ENCODE measurements around the gene RSRC1. TPM values are rescaled to one million over a fixed set of nuclear protein-coding genes. Genes with fewer than 3 reads are reported as not detected.

RSRC1 gene
- total RNA-seq, 1 experiment from 2014 or later: 35.8 TPM

DNA sequence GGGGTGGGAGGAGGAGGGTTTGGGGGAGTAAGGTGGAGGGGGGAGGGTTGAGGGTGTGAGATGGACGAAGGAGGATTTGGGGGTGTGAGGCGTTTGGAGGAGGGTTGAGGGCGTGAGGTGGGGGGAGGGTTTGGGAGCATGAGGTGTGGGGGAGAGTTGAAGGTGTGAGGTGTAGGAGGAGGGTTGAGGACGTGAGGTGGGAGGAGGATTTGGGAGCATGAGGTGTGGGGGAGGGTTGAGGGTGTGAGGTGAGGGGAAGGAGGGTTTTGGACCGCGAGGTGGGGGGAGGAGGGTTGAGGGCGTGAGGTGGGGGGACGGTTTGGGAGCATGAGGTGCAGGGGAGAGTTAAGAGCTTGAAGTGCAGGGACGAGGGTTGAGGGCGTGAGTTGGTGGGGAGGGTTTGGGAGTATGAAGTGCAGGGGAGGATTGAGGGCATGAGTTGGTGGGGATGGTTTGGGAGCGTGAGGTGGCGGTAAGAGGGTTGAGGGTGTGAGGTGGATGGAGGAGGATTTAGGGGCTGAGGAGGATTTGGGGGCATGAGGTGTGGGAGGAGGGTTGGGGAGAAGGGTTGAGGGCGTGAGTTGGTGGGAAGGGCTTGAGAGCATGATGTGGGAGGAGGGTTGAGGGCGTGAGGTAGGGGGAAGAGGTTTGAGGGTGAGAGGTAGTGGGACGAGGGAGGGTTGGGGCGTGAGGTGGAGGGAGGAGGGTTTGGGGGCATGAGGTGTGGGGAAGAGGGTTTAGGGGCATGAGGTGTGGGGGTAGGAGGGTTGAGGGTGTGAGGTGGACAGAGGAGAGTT, 462.3 kb downstream of the RSRC1 start:
- no peaks in the 10 kb centered on the region for H3K36me3 Mint-ChIP-seq (ENCODE audit: insufficient read depth, unreplicated experiment)
- H3K4me3 Mint-ChIP-seq (ENCODE audit: unreplicated experiment): peak overlapping the region; percentile 96
- no TSS peak for BruUV-seq (replicated peaks)
- H3K4me1 Mint-ChIP-seq (ENCODE audit: insufficient read depth, unreplicated experiment): peaks cover 6% of the 10 kb centered on the region
- intact Hi-C loops (cut with micrococcal nuclease): loop anchor here (2.0 kb wide), 1 partner anchor 73 kb away; the partner anchor contains the start of gene GFM1
- ChIA-PET POLR2A (no interaction called here), CTCF (no interaction called here)
- no peak for TF ChIP-seq CTCF (IDR thresholded peaks at IDR 0.05; ENCODE audit: unreplicated experiment)
- no peaks in the 10 kb centered on the region for H3K27me3 Mint-ChIP-seq (ENCODE audit: insufficient read depth, unreplicated experiment)
- peak overlapping the region; percentile 98 for H3K27ac Mint-ChIP-seq (ENCODE audit: low read depth, unreplicated experiment)
- no peak for DNase-seq (ENCODE audit: unreplicated experiment)
- H3K9me3 Mint-ChIP-seq (ENCODE audit: unreplicated experiment): no peaks in the 10 kb centered on the region

- no peak for DNase-seq (ENCODE audit: unreplicated experiment)
- H3K27me3 Mint-ChIP-seq (ENCODE audit: insufficient read depth, unreplicated experiment): no peaks in the 10 kb centered on the region
- H3K4me1 Mint-ChIP-seq (ENCODE audit: insufficient read depth, unreplicated experiment): peaks cover 6% of the 10 kb centered on the region
- peak overlapping the region; percentile 96 for H3K4me3 Mint-ChIP-seq (ENCODE audit: unreplicated experiment)
- H3K27ac Mint-ChIP-seq (ENCODE audit: low read depth, unreplicated experiment): peak overlapping the region; percentile 98
- no TSS peak for BruUV-seq (replicated peaks)
- no peaks in the 10 kb centered on the region for H3K36me3 Mint-ChIP-seq (ENCODE audit: insufficient read depth, unreplicated experiment)
- ChIA-PET POLR2A (no interaction called here), CTCF (no interaction called here)
- H3K9me3 Mint-ChIP-seq (ENCODE audit: unreplicated experiment): no peaks in the 10 kb centered on the region
- TF ChIP-seq CTCF (IDR thresholded peaks at IDR 0.05; ENCODE audit: unreplicated experiment): no peak
- intact Hi-C loops (cut with micrococcal nuclease): no loop called here
These were observed 462.8 kb downstream of the RSRC1 start for GRCh38 chr3:158572766-158573060.

- TF ChIP-seq CTCF (IDR thresholded peaks at IDR 0.05; ENCODE audit: unreplicated experiment): no peak
- no peaks in the 10 kb centered on the region for H3K9me3 Mint-ChIP-seq (ENCODE audit: unreplicated experiment)
- no TSS peak for BruUV-seq (replicated peaks)
- intact Hi-C loops (cut with micrococcal nuclease): no loop called here
- ChIA-PET POLR2A (no interaction called here), CTCF (no interaction called here)
- H3K4me3 Mint-ChIP-seq (ENCODE audit: unreplicated experiment): no peak overlapping the region
- no peak for DNase-seq (ENCODE audit: unreplicated experiment)
- no peaks in the 10 kb centered on the region for H3K36me3 Mint-ChIP-seq (ENCODE audit: insufficient read depth, unreplicated experiment)
- no peak overlapping the region for H3K27ac Mint-ChIP-seq (ENCODE audit: low read depth, unreplicated experiment)
- H3K27me3 Mint-ChIP-seq (ENCODE audit: insufficient read depth, unreplicated experiment): no peaks in the 10 kb centered on the region
- peaks cover 6% of the 10 kb centered on the region for H3K4me1 Mint-ChIP-seq (ENCODE audit: insufficient read depth, unreplicated experiment)
These were observed 463.8 kb downstream of the RSRC1 start for GRCh38 chr3:158573714-158574113.

DNA sequence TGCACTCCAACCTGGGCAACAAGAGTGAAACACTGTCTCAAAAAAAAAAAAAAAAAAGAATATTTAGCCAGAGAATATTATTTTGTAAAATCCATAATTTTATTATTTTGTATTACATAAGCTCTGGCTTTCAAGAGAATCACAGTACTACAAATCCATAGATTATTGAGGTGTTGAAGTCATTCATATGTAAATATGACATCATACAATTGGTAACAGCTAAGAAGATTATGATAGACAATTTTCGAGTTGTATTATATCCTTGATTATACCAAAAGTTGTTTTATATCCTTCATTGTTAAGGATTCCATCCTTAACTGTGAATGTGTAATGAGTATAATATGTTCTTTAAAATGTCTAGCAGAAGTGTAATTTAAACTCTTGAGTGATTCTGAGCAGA, 464.8 kb downstream of the RSRC1 start:
- BruUV-seq (replicated peaks): no TSS peak
- Mint-ChIP-seq H3K4me3 (ENCODE audit: unreplicated experiment) (no peak overlapping the region), H3K27me3 (ENCODE audit: insufficient read depth, unreplicated experiment) (no peaks in the 10 kb centered on the region), H3K36me3 (ENCODE audit: insufficient read depth, unreplicated experiment) (no peaks in the 10 kb centered on the region), H3K27ac (ENCODE audit: low read depth, unreplicated experiment) (no peak overlapping the region), H3K9me3 (ENCODE audit: unreplicated experiment) (no peaks in the 10 kb centered on the region), H3K4me1 (ENCODE audit: insufficient read depth, unreplicated experiment) (peaks cover 6% of the 10 kb centered on the region)
- no peak for TF ChIP-seq CTCF (IDR thresholded peaks at IDR 0.05; ENCODE audit: unreplicated experiment)
- CTCF ChIA-PET: interaction anchor here (0.6 kb wide), 1 partner anchor 1589 kb away, joined by 3 read pairs; no protein-coding TSS in a partner anchor
- intact Hi-C loops (cut with micrococcal nuclease): no loop called here
- POLR2A ChIA-PET: no interaction called here
- DNase-seq (ENCODE audit: unreplicated experiment): no peak
